GM13976 (cell line): Measurements from ENCODE around the gene FNIP2.
"Not testable (repeated sequence)": the region's sequence is repeated elsewhere in the genome, so short reads cannot be mapped to it uniquely, and the experiment has no call there.

Experiments used
- DNase-seq: peaks from one replicate; pipeline ENCODE4 v3.0.0; 2012; ENCODE audit warnings: low spot score
- in situ Hi-C: fragments of 300-500 bp; cut with MboI; formaldehyde crosslinking; loops from one replicate; pipeline ENCODE4 v1.12.0; 2022; ENCODE audit warnings: low sequenced_read_pairs, mixed read lengths, inconsistent platforms; ENCODE audit not compliant: unreplicated experiment
- TF ChIP-seq, protein P1 (sequence below): IDR thresholded peaks from 2 replicates; pipeline ENCODE4 v1.5.1; 2012; ENCODE audit warnings: borderline replicate concordance, mild to moderate bottlenecking; ENCODE audit not compliant: insufficient read depth; ENCODE audit errors: extremely low read depth, missing control alignments, control extremely low read depth

Gene FNIP2

DNA sequence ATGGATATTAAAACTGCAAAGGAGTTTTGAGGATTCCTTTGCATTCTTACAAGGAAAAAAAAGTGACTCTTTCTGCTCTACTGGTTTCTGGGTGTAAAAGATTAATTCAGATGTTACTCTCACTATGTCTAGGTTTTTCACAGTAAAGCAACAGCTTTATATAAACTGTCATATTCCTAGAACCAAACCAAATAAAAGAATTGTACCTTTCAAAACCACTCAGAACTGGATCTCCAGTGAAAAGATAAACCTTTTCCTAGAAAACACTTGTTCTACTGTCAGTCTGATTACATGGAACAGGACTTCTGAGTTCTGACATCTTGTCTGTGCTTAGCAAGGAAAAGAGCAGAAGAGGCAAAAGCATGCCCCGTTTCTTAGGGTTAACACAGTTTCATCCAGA lies 40.6 kb upstream of the FNIP2 start:
- TF ChIP-seq, protein P1, sequence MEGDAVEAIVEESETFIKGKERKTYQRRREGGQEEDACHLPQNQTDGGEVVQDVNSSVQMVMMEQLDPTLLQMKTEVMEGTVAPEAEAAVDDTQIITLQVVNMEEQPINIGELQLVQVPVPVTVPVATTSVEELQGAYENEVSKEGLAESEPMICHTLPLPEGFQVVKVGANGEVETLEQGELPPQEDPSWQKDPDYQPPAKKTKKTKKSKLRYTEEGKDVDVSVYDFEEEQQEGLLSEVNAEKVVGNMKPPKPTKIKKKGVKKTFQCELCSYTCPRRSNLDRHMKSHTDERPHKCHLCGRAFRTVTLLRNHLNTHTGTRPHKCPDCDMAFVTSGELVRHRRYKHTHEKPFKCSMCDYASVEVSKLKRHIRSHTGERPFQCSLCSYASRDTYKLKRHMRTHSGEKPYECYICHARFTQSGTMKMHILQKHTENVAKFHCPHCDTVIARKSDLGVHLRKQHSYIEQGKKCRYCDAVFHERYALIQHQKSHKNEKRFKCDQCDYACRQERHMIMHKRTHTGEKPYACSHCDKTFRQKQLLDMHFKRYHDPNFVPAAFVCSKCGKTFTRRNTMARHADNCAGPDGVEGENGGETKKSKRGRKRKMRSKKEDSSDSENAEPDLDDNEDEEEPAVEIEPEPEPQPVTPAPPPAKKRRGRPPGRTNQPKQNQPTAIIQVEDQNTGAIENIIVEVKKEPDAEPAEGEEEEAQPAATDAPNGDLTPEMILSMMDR: no peak
- in situ Hi-C loops: loop anchor here (25.0 kb wide), 2 partner anchors 459 to 709 kb away; no protein-coding TSS in a partner anchor
- DNase-seq: no peak

GRCh38 chr4:158729716-158730559 lies 38.9 kb upstream of the FNIP2 start:
- TF ChIP-seq, protein P1: peak; percentile 70
- peak; percentile 51 for DNase-seq
- in situ Hi-C loops: loop anchor here (25.0 kb wide), 2 partner anchors 457 to 707 kb away; no protein-coding TSS in a partner anchor

- in situ Hi-C loops: loop anchor here (25.0 kb wide), 2 partner anchors 448 to 698 kb away; no protein-coding TSS in a partner anchor
- no peak for DNase-seq
- TF ChIP-seq, protein P1: no peak
Observed at GRCh38 chr4:158738866-158739265, 30.0 kb upstream of the FNIP2 start.

GRCh38 chr4:158739600-158739999 lies 29.2 kb upstream of the FNIP2 start:
- TF ChIP-seq, protein P1: no peak
- in situ Hi-C loops: loop anchor here (25.0 kb wide), 2 partner anchors 448 to 698 kb away; no protein-coding TSS in a partner anchor
- no peak for DNase-seq

- TF ChIP-seq, protein P1: no peak
- in situ Hi-C loops: loop anchor here (25.0 kb wide), 2 partner anchors 446 to 696 kb away; no protein-coding TSS in a partner anchor
- no peak for DNase-seq
Observed at GRCh38 chr4:158741326-158742021, 27.4 kb upstream of the FNIP2 start.

DNA sequence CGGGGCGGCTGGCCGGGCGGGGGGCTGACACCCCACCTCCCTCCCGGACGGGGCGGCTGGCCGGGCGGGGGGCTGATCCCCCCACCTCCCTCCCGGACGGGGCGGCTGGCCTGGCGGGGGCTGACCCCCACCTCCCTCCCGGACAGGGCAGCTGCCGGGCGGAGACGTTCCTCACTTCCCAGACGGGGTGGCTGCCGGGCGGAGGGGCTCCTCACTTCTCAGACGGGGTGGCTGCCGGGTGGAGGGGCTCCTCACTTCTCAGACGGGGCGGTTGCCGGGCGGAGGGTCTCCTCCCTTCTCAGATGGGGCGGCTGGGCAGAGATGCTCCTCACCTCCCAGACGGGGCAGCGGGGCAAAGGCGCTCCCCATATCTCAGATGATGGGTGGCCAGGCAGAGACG lies 22.3 kb upstream of the FNIP2 start:
- in situ Hi-C loops: loop anchor here (25.0 kb wide), 2 partner anchors 441 to 691 kb away; no protein-coding TSS in a partner anchor
- DNase-seq: not testable (repeated sequence)
